ENCODE data around the gene PRPF39.

GRCh38 chr14:45123271-45123670, 39.4 kb downstream of the PRPF39 start:
- TF ChIP-seq CTCF (IDR thresholded peaks at IDR 0.05; ENCODE audit: insufficient read depth, low read depth, low read length) (no peak), EZH2 (IDR thresholded peaks at IDR 0.05; ENCODE audit: insufficient read depth, low read length) (no peak)
